NB4 (cell line): ENCODE data around the gene FLNB.
A peak's percentile ranks its signal among the peaks of the same experiment; 100 is the strongest.

Experiments
- DNase-seq: peaks from one replicate; pipeline ENCODE4 v3.0.0; 2010; ENCODE audit warnings: low read depth
- H3K4me3 ChIP-seq: one replicate; pipeline ENCODE4 v1.5.1; 2011; ENCODE audit warnings: mild to moderate bottlenecking, low read depth, low read length, moderate library complexity
- MYC ChIP-seq: IDR thresholded peaks from 2 replicates; pipeline ENCODE4 v1.6.1; 2011; ENCODE audit warnings: low read depth, low read length
- POLR2A ChIP-seq: IDR thresholded peaks from 2 replicates; pipeline ENCODE4 v1.6.1; 2011; ENCODE audit warnings: mild to moderate bottlenecking; ENCODE audit not compliant: insufficient read length; ENCODE audit errors: extremely low read depth
- TF ChIP-seq, protein P1 (sequence below): IDR thresholded peaks from 2 replicates; pipeline ENCODE4 v1.6.1; 2011; ENCODE audit warnings: low read depth, low read length
- TF ChIP-seq, protein P2 (sequence below): IDR thresholded peaks from one replicate; pipeline ENCODE4 v1.5.1; 2012; ENCODE audit warnings: low read depth, low read length

FLNB gene

DNA sequence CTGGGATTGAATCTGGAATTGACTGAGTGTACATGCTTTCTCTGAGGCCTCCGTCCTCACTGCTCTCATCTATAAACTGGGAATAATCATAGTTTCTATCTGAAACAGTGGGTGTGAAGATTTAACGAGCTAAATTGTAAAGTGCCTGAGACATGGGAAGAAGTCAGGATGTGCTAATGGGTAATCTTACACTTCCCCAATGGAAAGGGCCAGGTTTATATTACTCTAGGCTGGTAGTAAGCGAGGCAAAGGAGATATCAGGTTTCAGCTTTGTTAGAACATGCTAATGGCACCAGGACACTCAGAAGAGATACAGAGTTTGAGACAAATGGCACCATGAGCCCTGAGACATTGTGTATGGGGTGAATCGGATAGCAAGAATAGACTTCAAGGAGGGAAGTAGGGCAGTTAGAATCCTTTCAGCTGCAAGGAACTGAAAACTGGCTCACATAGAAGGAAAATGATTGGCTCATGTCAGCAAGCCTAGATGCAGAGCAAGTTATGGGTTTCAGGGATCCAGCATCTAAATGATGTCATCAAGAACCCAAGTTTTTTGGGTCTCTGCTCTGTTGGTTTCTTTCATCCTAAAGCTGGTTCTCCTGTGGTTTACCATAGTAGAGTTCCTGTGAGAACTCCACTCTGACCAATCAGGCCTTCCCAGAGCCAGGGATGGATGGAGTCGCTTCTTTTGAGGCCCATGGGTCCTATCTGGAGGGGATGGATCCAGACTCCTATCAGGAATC, 21.8 kb downstream of the FLNB start:
- DNase-seq = no peak
- TF ChIP-seq MYC (no peak), POLR2A (no peak)
- H3K4me3 ChIP-seq = no peak overlapping the region

DNA sequence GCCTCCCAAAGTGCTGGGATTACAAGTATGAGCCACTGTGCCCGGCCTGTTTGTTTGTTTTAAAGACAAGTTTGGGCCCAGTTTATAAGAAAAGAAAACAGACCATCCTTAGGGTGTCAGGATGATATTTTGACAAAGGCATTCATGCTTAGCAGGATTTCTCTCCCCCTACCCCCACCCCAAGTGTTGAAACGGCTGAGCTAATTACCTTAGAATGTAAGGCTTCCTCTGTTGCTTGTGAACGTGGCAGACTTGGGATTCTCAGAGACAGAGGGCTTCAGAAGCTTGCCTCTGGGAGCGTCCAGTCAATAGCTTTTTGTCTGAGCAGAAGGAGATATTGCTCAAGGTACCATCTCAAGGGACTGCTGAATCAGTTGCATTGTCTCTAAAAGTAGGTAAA, 24.0 kb downstream of the FLNB start:
- peak; percentile 48 for DNase-seq
- no peak for TF ChIP-seq MYC
- TF ChIP-seq, protein P1, sequence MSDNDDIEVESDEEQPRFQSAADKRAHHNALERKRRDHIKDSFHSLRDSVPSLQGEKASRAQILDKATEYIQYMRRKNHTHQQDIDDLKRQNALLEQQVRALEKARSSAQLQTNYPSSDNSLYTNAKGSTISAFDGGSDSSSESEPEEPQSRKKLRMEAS = no peak
- TF ChIP-seq, protein P2, sequence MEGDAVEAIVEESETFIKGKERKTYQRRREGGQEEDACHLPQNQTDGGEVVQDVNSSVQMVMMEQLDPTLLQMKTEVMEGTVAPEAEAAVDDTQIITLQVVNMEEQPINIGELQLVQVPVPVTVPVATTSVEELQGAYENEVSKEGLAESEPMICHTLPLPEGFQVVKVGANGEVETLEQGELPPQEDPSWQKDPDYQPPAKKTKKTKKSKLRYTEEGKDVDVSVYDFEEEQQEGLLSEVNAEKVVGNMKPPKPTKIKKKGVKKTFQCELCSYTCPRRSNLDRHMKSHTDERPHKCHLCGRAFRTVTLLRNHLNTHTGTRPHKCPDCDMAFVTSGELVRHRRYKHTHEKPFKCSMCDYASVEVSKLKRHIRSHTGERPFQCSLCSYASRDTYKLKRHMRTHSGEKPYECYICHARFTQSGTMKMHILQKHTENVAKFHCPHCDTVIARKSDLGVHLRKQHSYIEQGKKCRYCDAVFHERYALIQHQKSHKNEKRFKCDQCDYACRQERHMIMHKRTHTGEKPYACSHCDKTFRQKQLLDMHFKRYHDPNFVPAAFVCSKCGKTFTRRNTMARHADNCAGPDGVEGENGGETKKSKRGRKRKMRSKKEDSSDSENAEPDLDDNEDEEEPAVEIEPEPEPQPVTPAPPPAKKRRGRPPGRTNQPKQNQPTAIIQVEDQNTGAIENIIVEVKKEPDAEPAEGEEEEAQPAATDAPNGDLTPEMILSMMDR = no peak
- no peak for TF ChIP-seq POLR2A
- no peak overlapping the region for H3K4me3 ChIP-seq

DNA sequence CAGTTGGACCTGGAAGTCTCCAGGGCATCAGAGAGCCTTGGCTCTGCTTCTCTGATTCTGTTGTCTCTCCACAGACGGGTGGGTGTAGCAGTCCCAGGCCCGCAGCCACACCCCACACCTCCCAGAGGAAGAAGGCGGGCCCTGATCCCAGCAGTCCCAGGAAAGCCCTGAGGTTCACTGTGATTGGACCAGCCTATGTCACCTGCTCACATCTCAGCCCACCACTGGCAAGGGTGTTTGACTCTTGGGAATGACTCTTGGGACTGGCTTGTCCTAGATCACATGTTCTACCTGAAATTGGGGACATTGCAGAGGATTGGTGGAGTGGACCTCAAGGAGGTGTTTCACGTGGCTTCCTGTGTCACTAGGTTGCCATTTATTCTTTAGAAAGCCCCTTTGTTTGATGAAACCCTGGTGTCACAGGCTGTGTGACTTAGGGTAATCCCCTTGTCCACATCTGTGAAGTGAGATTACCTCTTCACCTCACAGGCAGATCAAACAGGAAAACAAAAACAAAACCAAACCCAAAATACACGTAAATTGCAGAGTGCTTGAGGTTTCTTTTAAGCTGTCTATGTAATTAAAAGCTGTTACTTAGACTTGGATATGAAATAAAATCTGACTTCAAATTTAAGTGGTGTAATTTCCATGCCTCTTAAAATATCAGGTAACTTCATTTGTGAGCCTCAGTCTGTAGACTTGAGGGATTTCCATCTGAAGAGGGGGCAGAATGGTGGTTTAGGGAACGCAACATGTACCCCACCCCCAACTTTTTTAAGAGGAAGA, 26.7 kb downstream of the FLNB start:
- TF ChIP-seq MYC (no peak), POLR2A (no peak)
- TF ChIP-seq, protein P2 = no peak
- TF ChIP-seq, protein P1 = no peak
- H3K4me3 ChIP-seq = no peak overlapping the region
- DNase-seq = no peak

DNA sequence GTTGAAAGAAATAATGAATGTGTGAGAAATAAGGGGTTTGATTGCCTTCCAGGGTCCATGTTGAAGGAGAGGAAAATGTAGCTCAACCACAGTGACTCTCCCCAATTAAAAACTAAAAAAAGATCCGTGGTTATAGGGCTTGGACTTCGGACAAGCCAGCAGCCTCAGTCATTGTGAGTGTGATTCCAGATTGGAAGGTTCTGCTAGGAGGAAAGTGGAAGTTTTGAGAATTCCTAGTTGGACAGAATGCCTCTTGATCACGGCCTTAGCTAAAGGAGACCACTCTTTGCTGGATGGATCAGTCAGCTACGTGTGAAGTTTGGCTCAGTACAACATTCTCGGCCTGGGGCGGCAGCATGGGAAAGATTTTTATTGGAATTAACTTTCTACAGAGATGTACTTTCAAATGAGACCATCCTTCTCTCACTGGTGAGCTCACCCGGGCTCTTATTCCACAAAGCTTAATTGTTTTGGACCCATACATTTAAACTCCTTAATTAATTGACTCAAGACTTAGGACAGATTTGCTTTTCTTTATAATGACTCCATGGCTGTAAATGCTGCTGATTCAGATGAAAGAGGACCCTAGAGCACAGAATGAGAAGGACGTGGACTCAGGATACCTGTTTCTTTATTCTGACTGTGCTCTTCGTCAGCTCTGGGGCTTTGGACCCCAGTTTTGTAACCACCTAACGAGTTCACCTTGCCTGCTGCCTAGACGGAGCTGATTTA, 27.5 kb downstream of the FLNB start:
- no peak for DNase-seq
- H3K4me3 ChIP-seq = no peak overlapping the region

DNA sequence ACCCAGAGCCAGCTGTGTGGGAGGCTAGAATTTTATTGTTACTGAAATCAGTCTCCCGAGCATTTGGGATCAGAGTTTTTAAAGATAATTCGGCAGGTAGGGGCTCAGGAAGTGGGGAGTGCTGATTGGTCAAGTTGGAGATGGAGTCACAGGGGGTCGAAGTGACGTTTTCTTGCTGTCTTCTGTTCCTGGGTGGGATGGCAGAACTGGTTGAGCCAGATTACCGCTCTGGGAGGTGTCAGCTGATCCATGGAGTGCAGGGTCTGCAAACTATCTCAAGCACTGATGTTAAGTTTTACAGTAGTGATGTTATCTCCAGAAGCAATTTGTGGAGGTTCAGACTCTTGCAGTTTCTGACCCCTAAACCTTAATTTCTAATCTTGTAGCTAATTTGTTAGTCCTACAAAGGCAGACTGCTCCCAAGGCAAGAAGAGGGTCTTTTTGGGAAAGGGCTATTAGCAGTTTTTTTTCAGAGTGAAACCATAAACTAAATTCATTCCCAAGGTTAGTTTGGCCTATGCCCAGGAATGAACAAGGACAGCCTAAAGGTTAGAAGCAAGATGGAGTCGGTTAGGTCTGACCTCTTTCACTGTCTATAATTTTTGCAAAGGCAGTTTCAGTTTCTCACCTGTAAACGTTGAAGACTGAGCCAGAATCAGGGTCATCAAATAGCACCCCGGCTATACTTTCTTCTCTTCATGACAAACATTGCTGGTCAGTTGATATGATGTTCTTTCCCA, 28.2 kb downstream of the FLNB start:
- H3K4me3 ChIP-seq = no peak overlapping the region
- TF ChIP-seq POLR2A (no peak), MYC (no peak)
- TF ChIP-seq, protein P1 = no peak
- TF ChIP-seq, protein P2 = no peak
- no peak for DNase-seq

More for the DNA sequence above, 27.5 kb downstream of the FLNB start:
- TF ChIP-seq POLR2A = no peak
- no peak for TF ChIP-seq MYC
- TF ChIP-seq, protein P2 = no peak
- TF ChIP-seq, protein P1 = no peak
